Endothelial cell of umbilical vein (primary cell): Measurements from ENCODE around the gene ABLIM2.

ENCODE experiments used
- POLR2A ChIP-seq: IDR thresholded peaks from 2 replicates; pipeline ENCODE4 v1.6.1; 2012; ENCODE audit warnings: low read depth, mild to moderate bottlenecking, control low read depth, low read length
- TF ChIP-seq, protein P1 (sequence below), 2 donors: IDR thresholded peaks; 1 replicate in 1 of 2; 2 replicates in 1 of 2; pipeline ENCODE4 v1.5.1; 2011; ENCODE audit warnings: low read length in 2 of 2, mild to moderate bottlenecking in 2 of 2, moderate library complexity in 2 of 2, control low read depth in 1 of 2, inconsistent platforms in 1 of 2, low read depth in 1 of 2; ENCODE audit not compliant: insufficient read depth in 1 of 2; ENCODE audit errors: extremely low read depth in 1 of 2

DNA sequence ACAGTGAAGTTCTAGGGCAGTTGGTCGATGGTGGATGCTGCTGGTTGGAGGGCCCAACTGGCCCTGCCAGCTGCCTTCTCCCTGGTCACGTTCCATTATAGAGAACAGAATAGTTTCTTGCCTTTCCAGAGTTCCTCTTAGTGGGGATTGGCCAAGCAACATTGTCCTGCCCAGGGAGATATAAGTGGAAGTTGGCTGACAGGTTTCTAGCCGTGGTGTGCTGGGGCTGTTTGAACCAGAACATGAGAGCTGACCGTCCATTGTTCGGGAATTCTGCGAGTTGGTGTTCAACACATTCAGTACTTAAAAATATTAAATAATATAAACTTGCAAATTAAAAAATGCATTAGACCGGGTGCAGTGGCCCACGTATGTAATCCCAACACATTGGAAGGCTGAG, 215.4 kb downstream of the ABLIM2 start:
- TF ChIP-seq, protein P1, sequence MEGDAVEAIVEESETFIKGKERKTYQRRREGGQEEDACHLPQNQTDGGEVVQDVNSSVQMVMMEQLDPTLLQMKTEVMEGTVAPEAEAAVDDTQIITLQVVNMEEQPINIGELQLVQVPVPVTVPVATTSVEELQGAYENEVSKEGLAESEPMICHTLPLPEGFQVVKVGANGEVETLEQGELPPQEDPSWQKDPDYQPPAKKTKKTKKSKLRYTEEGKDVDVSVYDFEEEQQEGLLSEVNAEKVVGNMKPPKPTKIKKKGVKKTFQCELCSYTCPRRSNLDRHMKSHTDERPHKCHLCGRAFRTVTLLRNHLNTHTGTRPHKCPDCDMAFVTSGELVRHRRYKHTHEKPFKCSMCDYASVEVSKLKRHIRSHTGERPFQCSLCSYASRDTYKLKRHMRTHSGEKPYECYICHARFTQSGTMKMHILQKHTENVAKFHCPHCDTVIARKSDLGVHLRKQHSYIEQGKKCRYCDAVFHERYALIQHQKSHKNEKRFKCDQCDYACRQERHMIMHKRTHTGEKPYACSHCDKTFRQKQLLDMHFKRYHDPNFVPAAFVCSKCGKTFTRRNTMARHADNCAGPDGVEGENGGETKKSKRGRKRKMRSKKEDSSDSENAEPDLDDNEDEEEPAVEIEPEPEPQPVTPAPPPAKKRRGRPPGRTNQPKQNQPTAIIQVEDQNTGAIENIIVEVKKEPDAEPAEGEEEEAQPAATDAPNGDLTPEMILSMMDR (IDR thresholded peaks at IDR 0.05; ENCODE audit: extremely low read depth in 1 of 2, insufficient read depth in 1 of 2, low read depth in 1 of 2, low read length in 2 of 2) = no peak
- TF ChIP-seq POLR2A = no peak
